Psoas muscle (tissue), 8 donors: ENCODE data around the gene TEX38. TPM values are rescaled to one million over a fixed set of nuclear protein-coding genes. Genes with fewer than 3 reads are reported as not detected.
A peak's percentile ranks its signal among the peaks of the same experiment; 100 is the strongest.

Source experiments
- ATAC-seq, 4 donors: fragments of 200-7000 bp; cut with Tn5 transposase; one replicate each; pipeline ENCODE4 v1.9.1; 2020; ENCODE audit warnings: moderate library complexity in 3 of 4, mild to moderate bottlenecking in 2 of 4
- DNase-seq, 2 donors: peaks; one replicate each; pipeline ENCODE4 v3.0.0-alpha.2; 2020
- H3K27ac ChIP-seq: fragments of 200-600 bp; one replicate; pipeline ENCODE4 v1.8.0; 2022
- H3K27me3 ChIP-seq, 3 donors: fragments of 200-600 bp in 1 of 3; one replicate each; pipeline versions ENCODE4 v1.6.1 to v1.8.0; 2013 to 2022; ENCODE audit warnings: low read length in 2 of 3, mild to moderate bottlenecking in 2 of 3, moderate library complexity in 1 of 3; ENCODE audit not compliant: insufficient read depth in 3 of 3
- H3K36me3 ChIP-seq, 2 donors: fragments of 200-600 bp in 1 of 2; one replicate each; pipeline versions ENCODE4 v1.6.1 to v1.8.0; 2013 to 2022; ENCODE audit warnings: low read depth in 1 of 2, mild to moderate bottlenecking in 1 of 2, moderate library complexity in 1 of 2; ENCODE audit not compliant: insufficient read depth in 1 of 2
- H3K4me1 ChIP-seq: fragments of 200-600 bp; one replicate; pipeline ENCODE4 v1.8.0; 2022
- H3K4me3 ChIP-seq: fragments of 200-600 bp; one replicate; pipeline ENCODE4 v1.8.0; 2022; ENCODE audit warnings: mild to moderate bottlenecking
- H3K9me3 ChIP-seq: fragments of 200-600 bp; one replicate; pipeline ENCODE4 v1.8.0; 2022
- CTCF ChIP-seq: fragments of 200-600 bp; IDR thresholded peaks from one replicate; pipeline ENCODE4 v1.8.0; 2022; ENCODE audit warnings: antibody characterized with exemption
- WGBS, 3 donors: extraction: QIAGEN DNeasy Blood & Tissue Kit; methylation state at CpG; one replicate each; pipeline versions ENCODE4 v1.1.6 to v1.1.7; 2013; 5-methylcytosine and 5-hydroxymethylcytosine counted together
- intact Hi-C, 2 donors: fragments of 100-400 bp; cut with DNase I; formaldehyde crosslinking; loops; one replicate each; pipeline versions ENCODE4 v1.11.0 to v1.14.2; 2022
- polyA plus RNA-seq, 3 donors: library from polyadenylated mRNA; stranded (reverse); fragments of 200-250 nt; gene quantifications; one replicate each; pipeline ENCODE4 v1.2.3, GENCODE V29; 2013
- total RNA-seq, 4 donors: library from RNA; stranded (reverse); fragmentation: NEBNext Ultra II Directional in 2 of 4; extraction: Animal tissue kit (Norgen Biotek cat#: 25700) in 2 of 4; gene quantifications; one replicate each; pipeline versions ENCODE4 v1.2.1 to v1.2.4, GENCODE V29; 2021 to 2023
- donor health status: healthy with polysubstance abuse.
- donor health status: DM: no; HTN: no; CAD: no; lungs with moderate emphysema.
- donor health status: Bipolar disorder and iron deficiency.
- donor health status: healthy.
- donor health status: DM: yes; HTN: yes; CAD: no.
- donor health status: DM: no; HTN: no; CAD: no.
- donor health status: DM: no; HTN: no; CAD: no.
- donor health status: DM: yes; HTN: yes; CAD: no.

Gene TEX38
- total and polyA plus RNA-seq, 7 donors = 0.08 TPM; not detected in 6

- ATAC-seq (no peak), DNase-seq (no peak)
- intact Hi-C loops = no loop called here
- H3K9me3 ChIP-seq = no peaks in the 10 kb centered on the region
- no peak for TF ChIP-seq CTCF
- WGBS, 3 donors = 81 to 85% (median 81%) methylated on average over 2 of the region's 2 CpGs
- peaks cover 8 to 67% of the 10 kb centered on the region in 2 donors for H3K36me3 ChIP-seq
- no peaks in the 10 kb centered on the region for H3K4me1 ChIP-seq
- H3K27ac ChIP-seq = no peak overlapping the region
- no peaks in the 10 kb centered on the region for H3K27me3 ChIP-seq
- no peak overlapping the region for H3K4me3 ChIP-seq
Measured at GRCh38 chr1:46630719-46631118, 40.9 kb upstream of the TEX38 start.

- Histone ChIP-seq H3K4me3 (no peak overlapping the region), H3K4me1 (peaks cover 4% of the 10 kb centered on the region), H3K36me3 (peaks cover 8 to 83% of the 10 kb centered on the region in 2 donors), H3K9me3 (no peaks in the 10 kb centered on the region), H3K27me3 (no peaks in the 10 kb centered on the region), H3K27ac (no peak overlapping the region)
- no peak for ATAC-seq
- DNase-seq = no peak
- no peak for TF ChIP-seq CTCF
- intact Hi-C loops = no loop called here
- WGBS, 3 donors = 98 to 99% (median 98%) methylated on average over 2 of the region's 2 CpGs
Measured at GRCh38 chr1:46635205-46635604, 36.4 kb upstream of the TEX38 start.

GRCh38 chr1:46637444-46638083 lies 34.1 kb upstream of the TEX38 start:
- Histone ChIP-seq H3K27ac (peak overlapping the region; percentile 36), H3K27me3 (no peaks in the 10 kb centered on the region), H3K4me3 (no peak overlapping the region), H3K9me3 (no peaks in the 10 kb centered on the region), H3K36me3 (peaks cover 10 to 78% of the 10 kb centered on the region in 2 donors), H3K4me1 (peaks cover 4% of the 10 kb centered on the region)
- 5 to 18% (median 7%) methylated on average over 2 of the region's 2 CpGs for WGBS, 3 donors
- intact Hi-C loops = no loop called here
- no peak for TF ChIP-seq CTCF
- DNase-seq (no peak), ATAC-seq (peak in 1 of 4 donors; percentile 72)

GRCh38 chr1:46638921-46639320 lies 32.7 kb upstream of the TEX38 start:
- intact Hi-C loops = no loop called here
- peaks cover 10 to 72% of the 10 kb centered on the region in 2 donors for H3K36me3 ChIP-seq
- no peak overlapping the region for H3K27ac ChIP-seq
- peaks cover 4% of the 10 kb centered on the region for H3K4me1 ChIP-seq
- DNase-seq (no peak), ATAC-seq (no peak)
- no peak for TF ChIP-seq CTCF
- no peaks in the 10 kb centered on the region for H3K27me3 ChIP-seq
- H3K4me3 ChIP-seq = no peak overlapping the region
- no peaks in the 10 kb centered on the region for H3K9me3 ChIP-seq

- 86 to 95% (median 94%) methylated on average over 1 of the region's 1 CpG for WGBS, 3 donors
- H3K36me3 ChIP-seq = peaks cover 10 to 66% of the 10 kb centered on the region in 2 donors
Measured at GRCh38 chr1:46639547-46639946, 32.1 kb upstream of the TEX38 start.

More at GRCh38 chr1:46639547-46639946, 32.1 kb upstream of the TEX38 start:
- ATAC-seq (no peak), DNase-seq (no peak)
- H3K4me1 ChIP-seq = peaks cover 4% of the 10 kb centered on the region
- no peak overlapping the region for H3K27ac ChIP-seq
- H3K9me3 ChIP-seq = no peaks in the 10 kb centered on the region
- no peak for TF ChIP-seq CTCF
- intact Hi-C loops = no loop called here
- H3K27me3 ChIP-seq = no peaks in the 10 kb centered on the region
- no peak overlapping the region for H3K4me3 ChIP-seq
